T-helper 17 cell (primary cell): Measurements from ENCODE around the gene ASIC2. TPM values are rescaled to one million over a fixed set of nuclear protein-coding genes. Genes with fewer than 3 reads are reported as not detected.

Source experiments
- ATAC-seq: fragments of 150-1000 bp; cut with Tn5 transposase; 2 replicates; pipeline ENCODE4 v1.10.0; 2021; ENCODE audit warnings: mild to moderate bottlenecking, moderate library complexity
- DNase-seq, 3 donors: peaks; one replicate each; pipeline versions ENCODE4 v3.0.0 to v3.0.0-alpha.2; 2020 to 2021
- H3K9me3 ChIP-seq: one replicate; pipeline ENCODE4 v1.7.0; 2013; ENCODE audit warnings: low read length, mild to moderate bottlenecking; ENCODE audit not compliant: control insufficient read depth, poor library complexity, severe bottlenecking
- H3K27ac Mint-ChIP-seq: one replicate; pipeline ENCODE4 v1.8.0; 2022; ENCODE audit warnings: mild to moderate bottlenecking, moderate library complexity, mixed read lengths
- H3K27me3 Mint-ChIP-seq: one replicate; pipeline ENCODE4 v1.8.0; 2022; ENCODE audit warnings: mixed read lengths
- H3K36me3 Mint-ChIP-seq: one replicate; pipeline ENCODE4 v1.8.0; 2022; ENCODE audit warnings: low read depth, mixed read lengths
- H3K4me1 Mint-ChIP-seq: one replicate; pipeline ENCODE4 v1.8.0; 2022; ENCODE audit warnings: mild to moderate bottlenecking, mixed read lengths
- H3K4me3 Mint-ChIP-seq: one replicate; pipeline ENCODE4 v1.8.0; 2022; ENCODE audit warnings: mild to moderate bottlenecking, moderate library complexity, mixed read lengths
- total RNA-seq, 4 donors: library from RNA in 2 of 4; stranded (reverse) in 2 of 4; gene quantifications; one replicate each; pipeline ENCODE4 v1.2.3 and lab custom pipeline; 2022 to 2026

The ASIC2 gene
- total RNA-seq (not detected), total RNA-seq (lab: John Stamatoyannopoulos, UW) (0 to 0.08 reads per million in 2 donors)

GRCh38 chr17:33292981-33293867 is at the start of gene ASIC2:
ASIC2 (minus strand) TSS chr17:33293295.
- no peak for DNase-seq
- no peak for ATAC-seq
- no peaks in the 10 kb centered on the region for H3K9me3 ChIP-seq
- H3K4me3 Mint-ChIP-seq = peak within 1 kb of the TSS; percentile 66
- H3K27ac Mint-ChIP-seq = no peak within 1 kb of the TSS
- peaks cover 16% of the 10 kb centered on the region for H3K4me1 Mint-ChIP-seq
- H3K36me3 Mint-ChIP-seq = peaks cover 10% of the 10 kb centered on the region
- peaks cover 61% of the 10 kb centered on the region for H3K27me3 Mint-ChIP-seq

GRCh38 chr17:33342025-33342424 is 48.9 kb upstream of the ASIC2 start:
- H3K4me1 Mint-ChIP-seq = no peaks in the 10 kb centered on the region
- ATAC-seq = no peak

GRCh38 chr17:33338242-33338641 is 45.1 kb upstream of the ASIC2 start:
- ATAC-seq (no peak), DNase-seq (no peak)
- H3K4me3 Mint-ChIP-seq = no peak overlapping the region
- H3K27ac Mint-ChIP-seq = no peak overlapping the region
- peaks cover 5% of the 10 kb centered on the region for H3K36me3 Mint-ChIP-seq
- H3K4me1 Mint-ChIP-seq = no peaks in the 10 kb centered on the region
- no peaks in the 10 kb centered on the region for H3K9me3 ChIP-seq
- H3K27me3 Mint-ChIP-seq = peaks cover 53% of the 10 kb centered on the region

More at GRCh38 chr17:33342025-33342424, 48.9 kb upstream of the ASIC2 start:
- Mint-ChIP-seq H3K4me3 (no peak overlapping the region), H3K36me3 (peaks cover 8% of the 10 kb centered on the region), H3K27ac (no peak overlapping the region), H3K27me3 (peaks cover 34% of the 10 kb centered on the region)
- no peaks in the 10 kb centered on the region for H3K9me3 ChIP-seq
- DNase-seq = no peak

DNA sequence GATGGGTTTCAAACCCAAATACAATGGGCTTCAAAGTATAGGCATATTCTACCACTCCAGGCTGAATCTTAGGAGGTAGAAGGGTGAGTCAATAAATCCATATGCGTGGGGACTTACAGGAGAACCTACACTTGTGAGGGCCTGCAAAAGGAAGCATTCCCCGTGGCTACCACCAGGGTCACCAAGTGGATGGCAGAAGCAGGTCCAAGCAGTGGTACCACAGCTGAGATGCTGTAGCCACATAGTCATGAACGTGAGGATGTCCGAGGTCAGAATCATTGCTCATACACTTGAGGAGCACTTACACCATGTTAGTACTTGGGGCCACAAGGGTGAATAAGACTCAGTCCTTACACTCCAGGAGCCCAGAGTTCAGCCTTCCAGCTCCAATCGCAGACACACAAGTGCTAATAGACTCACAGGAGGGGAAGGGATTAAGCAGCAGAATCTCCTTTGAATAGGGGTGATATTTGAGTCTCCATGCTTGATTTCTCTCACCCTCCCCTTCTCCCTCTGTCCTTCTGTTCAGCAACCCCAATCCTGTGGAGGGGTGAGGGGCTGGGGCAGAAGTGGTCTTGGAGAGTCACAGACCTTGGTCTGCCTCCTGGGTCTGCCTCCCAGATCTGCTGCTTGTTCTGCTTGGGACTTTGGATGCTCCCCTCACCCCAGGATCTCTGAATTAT is 42.5 kb upstream of the ASIC2 start:
- peaks cover 5% of the 10 kb centered on the region for H3K36me3 Mint-ChIP-seq
- DNase-seq (no peak), ATAC-seq (no peak)
- H3K4me1 Mint-ChIP-seq = no peaks in the 10 kb centered on the region
- H3K27ac Mint-ChIP-seq = no peak overlapping the region
- H3K9me3 ChIP-seq = no peaks in the 10 kb centered on the region
- no peak overlapping the region for H3K4me3 Mint-ChIP-seq
- H3K27me3 Mint-ChIP-seq = peaks cover 52% of the 10 kb centered on the region

DNA sequence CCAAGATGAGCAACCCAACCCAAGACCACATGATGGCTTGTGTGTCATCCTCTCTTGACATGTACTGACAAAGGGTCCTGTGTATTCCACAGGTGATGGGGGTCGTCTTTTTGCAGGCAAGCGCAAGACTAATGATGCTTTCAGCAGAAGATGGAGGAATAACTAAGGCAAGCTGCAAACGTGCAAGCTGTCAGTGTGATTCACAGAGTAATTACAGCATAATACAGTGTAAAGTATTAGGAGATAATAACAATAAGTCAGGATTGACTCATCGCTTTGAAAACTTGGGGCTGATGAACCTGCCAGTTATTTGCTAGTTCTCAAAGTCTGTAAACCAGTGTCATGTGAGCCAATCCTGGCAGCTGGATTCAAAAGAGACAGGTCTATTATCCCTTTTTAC is 41.6 kb upstream of the ASIC2 start:
- Mint-ChIP-seq H3K4me1 (no peaks in the 10 kb centered on the region), H3K27ac (no peak overlapping the region), H3K27me3 (peaks cover 56% of the 10 kb centered on the region), H3K4me3 (no peak overlapping the region), H3K36me3 (peaks cover 5% of the 10 kb centered on the region)
- DNase-seq (no peak), ATAC-seq (no peak)
- H3K9me3 ChIP-seq = no peaks in the 10 kb centered on the region

GRCh38 chr17:33330877-33331276 is 37.8 kb upstream of the ASIC2 start:
- Mint-ChIP-seq H3K27me3 (peaks cover 32% of the 10 kb centered on the region), H3K4me1 (no peaks in the 10 kb centered on the region), H3K27ac (no peak overlapping the region), H3K36me3 (no peaks in the 10 kb centered on the region), H3K4me3 (no peak overlapping the region)
- no peaks in the 10 kb centered on the region for H3K9me3 ChIP-seq
- DNase-seq = no peak
- ATAC-seq = no peak

DNA sequence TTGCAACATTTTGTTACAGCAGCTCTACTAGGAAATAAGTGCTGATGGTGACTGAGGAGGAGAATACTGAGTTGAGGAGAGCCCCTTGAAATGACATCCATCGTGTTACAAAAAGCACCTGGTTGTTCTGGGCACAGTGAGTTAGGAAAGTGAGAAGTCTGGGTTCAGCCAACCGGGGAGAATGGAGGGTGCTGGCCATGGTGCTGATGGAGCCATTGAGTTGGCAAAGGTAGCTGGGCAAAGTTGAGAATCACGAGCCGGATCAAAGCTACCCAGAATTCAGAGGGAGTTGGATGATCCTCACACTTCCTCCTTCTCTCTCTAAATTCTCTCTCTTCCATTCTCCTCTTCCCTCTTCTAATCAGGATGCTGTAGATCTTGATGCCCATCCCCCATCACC is 35.0 kb upstream of the ASIC2 start:
- Mint-ChIP-seq H3K27me3 (peaks cover 19% of the 10 kb centered on the region), H3K27ac (no peak overlapping the region), H3K4me1 (no peaks in the 10 kb centered on the region), H3K36me3 (no peaks in the 10 kb centered on the region), H3K4me3 (no peak overlapping the region)
- H3K9me3 ChIP-seq = no peaks in the 10 kb centered on the region
- ATAC-seq (no peak), DNase-seq (no peak)

DNA sequence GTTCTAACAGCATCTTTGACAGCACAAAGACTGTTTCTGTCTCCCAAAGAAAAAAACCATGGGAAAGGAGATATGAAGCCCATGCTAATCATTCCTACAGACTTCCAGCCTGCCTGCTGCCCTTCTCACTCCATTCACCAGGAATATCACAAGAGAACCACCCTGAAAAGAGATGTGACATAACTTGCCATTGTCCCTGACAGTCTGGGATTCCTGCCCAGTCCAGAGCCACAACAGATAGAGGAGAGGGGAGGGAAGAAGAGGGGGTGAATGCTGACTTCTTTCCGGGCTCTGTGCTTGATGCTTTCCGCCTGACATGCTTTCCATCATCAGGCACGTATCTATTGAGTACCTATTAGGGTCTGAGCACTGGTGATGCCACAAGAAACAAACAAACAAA is 31.6 kb upstream of the ASIC2 start:
- no peak overlapping the region for H3K27ac Mint-ChIP-seq

GRCh38 chr17:33322063-33322462 is 29.0 kb upstream of the ASIC2 start:
- no peak overlapping the region for H3K27ac Mint-ChIP-seq
- ATAC-seq (no peak), DNase-seq (no peak)
- H3K4me1 Mint-ChIP-seq = no peaks in the 10 kb centered on the region
- H3K36me3 Mint-ChIP-seq = no peaks in the 10 kb centered on the region
- H3K9me3 ChIP-seq = no peaks in the 10 kb centered on the region
- H3K4me3 Mint-ChIP-seq = no peak overlapping the region
- H3K27me3 Mint-ChIP-seq = peaks cover 26% of the 10 kb centered on the region

More for the DNA sequence above, 31.6 kb upstream of the ASIC2 start:
- no peaks in the 10 kb centered on the region for H3K9me3 ChIP-seq
- Mint-ChIP-seq H3K36me3 (no peaks in the 10 kb centered on the region), H3K4me3 (no peak overlapping the region), H3K4me1 (no peaks in the 10 kb centered on the region), H3K27me3 (peaks cover 11% of the 10 kb centered on the region)
- DNase-seq (no peak), ATAC-seq (no peak)

DNA sequence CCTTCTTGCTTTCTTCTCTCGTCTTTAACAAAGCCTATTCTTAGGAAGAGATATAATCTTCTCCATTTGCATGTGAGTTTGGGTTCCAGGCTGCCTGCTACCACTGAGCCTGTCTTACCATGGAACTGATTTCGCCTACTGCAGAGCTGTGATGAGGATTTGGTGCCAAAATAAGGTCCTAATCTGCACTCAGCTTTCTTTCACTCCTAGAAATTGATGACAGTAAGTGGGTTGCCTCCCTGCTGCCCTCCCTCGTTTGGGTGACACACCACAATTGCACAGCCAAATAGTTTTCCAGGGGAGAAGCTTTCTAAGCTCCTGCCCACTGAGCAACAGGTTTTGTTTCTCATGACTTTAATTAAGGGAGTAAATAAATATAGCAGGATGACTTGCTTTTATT is 25.1 kb upstream of the ASIC2 start:
- H3K27me3 Mint-ChIP-seq = peaks cover 38% of the 10 kb centered on the region
- ATAC-seq = no peak

GRCh38 chr17:33316746-33317145 is 23.7 kb upstream of the ASIC2 start:
- Mint-ChIP-seq H3K4me1 (peaks cover 6% of the 10 kb centered on the region), H3K4me3 (no peak overlapping the region), H3K27ac (no peak overlapping the region), H3K27me3 (peaks cover 38% of the 10 kb centered on the region), H3K36me3 (no peaks in the 10 kb centered on the region)
- ATAC-seq (no peak), DNase-seq (no peak)
- H3K9me3 ChIP-seq = no peaks in the 10 kb centered on the region

More for the DNA sequence above, 25.1 kb upstream of the ASIC2 start:
- Mint-ChIP-seq H3K27ac (no peak overlapping the region), H3K4me3 (no peak overlapping the region), H3K36me3 (no peaks in the 10 kb centered on the region), H3K4me1 (peaks cover 6% of the 10 kb centered on the region)
- no peaks in the 10 kb centered on the region for H3K9me3 ChIP-seq
- no peak for DNase-seq

DNA sequence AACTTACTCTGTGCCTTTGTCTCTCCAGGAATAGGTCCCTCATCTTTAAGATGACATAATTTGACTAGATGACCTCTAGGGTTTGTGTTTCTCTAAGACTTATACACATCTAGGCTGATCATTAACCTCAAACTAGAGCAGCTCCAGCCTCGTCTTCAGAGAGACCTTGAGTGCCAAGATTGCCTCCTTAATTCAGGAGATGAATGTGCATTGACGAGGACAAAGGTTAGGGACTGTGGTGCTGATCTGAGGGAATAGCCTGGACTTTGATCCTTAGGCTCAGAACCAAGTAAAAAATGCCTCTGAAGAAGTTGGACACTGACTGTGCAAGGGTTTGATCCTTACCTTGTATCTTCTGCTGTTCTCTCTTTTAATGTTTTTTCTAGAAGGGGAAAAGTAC is 17.2 kb upstream of the ASIC2 start:
- no peaks in the 10 kb centered on the region for H3K36me3 Mint-ChIP-seq
- H3K9me3 ChIP-seq = no peaks in the 10 kb centered on the region
- H3K4me1 Mint-ChIP-seq = peaks cover 6% of the 10 kb centered on the region
- peaks cover 39% of the 10 kb centered on the region for H3K27me3 Mint-ChIP-seq
- ATAC-seq (no peak), DNase-seq (no peak)
- H3K4me3 Mint-ChIP-seq = no peak overlapping the region
- no peak overlapping the region for H3K27ac Mint-ChIP-seq

- Mint-ChIP-seq H3K27me3 (peaks cover 35% of the 10 kb centered on the region), H3K36me3 (peaks cover 6% of the 10 kb centered on the region), H3K4me1 (peaks cover 21% of the 10 kb centered on the region), H3K27ac (no peak overlapping the region), H3K4me3 (peak overlapping the region; percentile 1)
- no peak for DNase-seq
- no peak for ATAC-seq
- H3K9me3 ChIP-seq = no peaks in the 10 kb centered on the region
These were observed 10.2 kb upstream of the ASIC2 start for GRCh38 chr17:33303254-33303653.
